Ovary (tissue), 3 donors: Measurements from ENCODE around the gene AP3B1.

Source experiments
- POLR2A ChIP-seq: fragments of 450-650 bp; IDR thresholded peaks from one replicate; pipeline ENCODE4 v1.6.1; 2017; ENCODE audit warnings: antibody characterized with exemption, mild to moderate bottlenecking, moderate library complexity
- TF ChIP-seq, protein P1 (sequence below), 3 donors: fragments of 450-650 bp in 2 of 3; fragments of 200-600 bp in 1 of 3; IDR thresholded peaks; one replicate each; pipeline versions ENCODE4 v1.5.1 to v1.8.0; 2016 to 2022; ENCODE audit warnings: antibody characterized with exemption in 3 of 3, mild to moderate bottlenecking in 1 of 3
- donor health status: DM: no; HTN: no; CAD: no.

DNA sequence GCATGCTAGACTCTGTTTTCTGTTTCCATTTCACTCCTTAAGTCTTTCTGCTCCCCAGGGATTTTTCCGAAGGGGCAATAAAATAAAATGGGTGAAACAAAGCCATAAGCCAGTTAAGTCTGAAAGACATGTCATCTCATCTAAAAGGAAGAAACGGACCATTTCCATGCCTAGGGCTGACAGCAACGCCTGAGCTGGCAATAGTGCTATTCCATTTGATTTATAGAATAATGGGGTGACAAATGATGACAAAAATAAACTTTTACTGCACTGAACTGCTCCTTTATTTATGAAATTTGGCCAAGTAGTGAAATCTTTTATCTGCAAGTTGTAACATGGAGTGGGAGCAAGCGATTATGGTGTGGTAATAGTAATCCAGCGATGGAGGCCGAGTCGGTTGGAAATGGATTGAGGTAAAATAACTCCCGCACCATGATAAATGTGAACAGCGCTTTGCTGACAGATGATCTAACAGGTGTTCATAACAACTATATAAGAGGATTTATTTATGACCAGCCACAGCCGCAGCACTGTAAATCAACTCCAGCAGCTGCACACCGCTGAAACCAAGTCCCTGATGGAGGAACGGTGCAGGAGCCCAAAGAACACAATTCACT lies 298.6 kb downstream of the AP3B1 start:
- TF ChIP-seq, protein P1, sequence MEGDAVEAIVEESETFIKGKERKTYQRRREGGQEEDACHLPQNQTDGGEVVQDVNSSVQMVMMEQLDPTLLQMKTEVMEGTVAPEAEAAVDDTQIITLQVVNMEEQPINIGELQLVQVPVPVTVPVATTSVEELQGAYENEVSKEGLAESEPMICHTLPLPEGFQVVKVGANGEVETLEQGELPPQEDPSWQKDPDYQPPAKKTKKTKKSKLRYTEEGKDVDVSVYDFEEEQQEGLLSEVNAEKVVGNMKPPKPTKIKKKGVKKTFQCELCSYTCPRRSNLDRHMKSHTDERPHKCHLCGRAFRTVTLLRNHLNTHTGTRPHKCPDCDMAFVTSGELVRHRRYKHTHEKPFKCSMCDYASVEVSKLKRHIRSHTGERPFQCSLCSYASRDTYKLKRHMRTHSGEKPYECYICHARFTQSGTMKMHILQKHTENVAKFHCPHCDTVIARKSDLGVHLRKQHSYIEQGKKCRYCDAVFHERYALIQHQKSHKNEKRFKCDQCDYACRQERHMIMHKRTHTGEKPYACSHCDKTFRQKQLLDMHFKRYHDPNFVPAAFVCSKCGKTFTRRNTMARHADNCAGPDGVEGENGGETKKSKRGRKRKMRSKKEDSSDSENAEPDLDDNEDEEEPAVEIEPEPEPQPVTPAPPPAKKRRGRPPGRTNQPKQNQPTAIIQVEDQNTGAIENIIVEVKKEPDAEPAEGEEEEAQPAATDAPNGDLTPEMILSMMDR (IDR thresholded peaks at IDR 0.05): no peak
- TF ChIP-seq POLR2A: no peak
